A549 (cell line): ENCODE results near the gene VWF. TPM values are rescaled to one million over a fixed set of nuclear protein-coding genes. Genes with fewer than 3 reads are reported as not detected.

Source experiments
- ATAC-seq, 2 experiments: fragments of 200-7000 bp in 1 of 2; fragments of >200 bp in 1 of 2; cut with Nextera tagmentation in 1 of 2; cut with Tn5 transposase in 1 of 2; 3 replicates each; pipeline versions ENCODE4 v1.8.0 to v1.9.1; 2018 to 2020; ENCODE audit warnings: mild to moderate bottlenecking in 1 of 2, moderate library complexity in 1 of 2
- CTCF ChIA-PET: fragments of 300-600 bp; sonication (Branson Sonifier 250); formaldehyde crosslinking; extraction: SDS; loops from one replicate; lab custom pipeline; 2021; ENCODE audit warnings: antibody characterized with exemption, inconsistent platforms; lab: Yijun Ruan, JAX
- POLR2A ChIA-PET: fragments of 350-600 bp; formaldehyde crosslinking; extraction: SDS; loops from one replicate; lab custom pipeline; 2021; ENCODE audit warnings: antibody characterized with exemption, inconsistent platforms; lab: Yijun Ruan, JAX
- DNase-seq, 2 experiments: peaks; one replicate each; pipeline versions ENCODE4 v3.0.0 to v3.0.0-alpha.2; 2011 to 2016; ENCODE audit warnings: low read depth in 1 of 2, low spot score in 1 of 2
- FAIRE-seq: peaks from 2 replicates; lab custom pipeline; 2011; peaks lifted over from hg19 to GRCh38; lab: Jason Lieb, UNC
- H3K27ac ChIP-seq, 2 experiments: fragments of >200 bp; sonication (Bioruptor Twin); formaldehyde crosslinking; 3 replicates each; pipeline ENCODE4 v1.5.1; 2016 to 2017
- H3K4me1 ChIP-seq: fragments of >200 bp; sonication (Bioruptor Twin); formaldehyde crosslinking; 3 replicates; pipeline ENCODE4 v1.6.1; 2016
- H3K4me2 ChIP-seq: fragments of >200 bp; sonication (Bioruptor Twin); formaldehyde crosslinking; 3 replicates; pipeline ENCODE4 v1.6.1; 2016
- H3K4me3 ChIP-seq: fragments of >200 bp; sonication (Bioruptor Twin); formaldehyde crosslinking; 3 replicates; pipeline ENCODE4 v1.5.1; 2016
- H3K9me3 ChIP-seq: fragments of >200 bp; sonication (Bioruptor Twin); formaldehyde crosslinking; 3 replicates; pipeline ENCODE4 v1.6.1; 2016
- CEBPB ChIP-seq, 2 experiments: fragments of >200 bp in 1 of 2; sonication (Bioruptor Twin) in 1 of 2; formaldehyde crosslinking in 1 of 2; IDR thresholded peaks; 2 replicates each; pipeline ENCODE4 v1.6.1; 2012 to 2016
- E2F6 ChIP-seq: IDR thresholded peaks from 2 replicates; pipeline ENCODE4 v1.6.1; 2012; ENCODE audit warnings: low read depth, borderline replicate concordance
- FOXS1 ChIP-seq: fragments of 250-450 bp; sonication (Bioruptor Pico); IDR thresholded peaks from 2 replicates; pipeline ENCODE4 v1.5.0; 2020; ENCODE audit warnings: mild to moderate bottlenecking, moderate library complexity
- HES2 ChIP-seq: fragments of >200 bp; sonication (Bioruptor Twin); formaldehyde crosslinking; IDR thresholded peaks from 2 replicates; pipeline ENCODE4 v1.6.1; 2016
- HEYL ChIP-seq: fragments of 250-450 bp; sonication (Bioruptor Pico); IDR thresholded peaks from 2 replicates; pipeline ENCODE4 v1.8.0; 2021; ENCODE audit warnings: mild to moderate bottlenecking, moderate library complexity
- JUN ChIP-seq, 2 experiments: fragments of >200 bp; sonication (Bioruptor Twin); formaldehyde crosslinking; IDR thresholded peaks; 2 replicates in 1 of 2; 3 replicates in 1 of 2; pipeline ENCODE4 v1.6.1; 2016 to 2017
- MAX ChIP-seq: IDR thresholded peaks from 2 replicates; pipeline ENCODE4 v1.6.1; 2012
- PBX3 ChIP-seq: IDR thresholded peaks from 2 replicates; pipeline ENCODE4 v1.6.1; 2012
- RAD21 ChIP-seq, 2 experiments: fragments of >200 bp in 1 of 2; sonication (Bioruptor Twin) in 1 of 2; formaldehyde crosslinking in 1 of 2; IDR thresholded peaks in 1 of 2; conservative IDR thresholded peaks in 1 of 2; 2 replicates in 1 of 2; 3 replicates in 1 of 2; pipeline ENCODE4 v1.6.1; 2012 to 2018; ENCODE audit warnings: inconsistent platforms in 1 of 2
- SMC3 ChIP-seq: fragments of >200 bp; sonication (Bioruptor Twin); formaldehyde crosslinking; IDR thresholded peaks from 3 replicates; pipeline ENCODE4 v1.6.1; 2018; ENCODE audit warnings: inconsistent platforms
- USF2 ChIP-seq: fragments of 450-650 bp; IDR thresholded peaks from 2 replicates; pipeline ENCODE4 v1.6.1; 2014; ENCODE audit warnings: antibody characterized with exemption
- ZFP36 ChIP-seq: fragments of 450-650 bp; IDR thresholded peaks from 2 replicates; pipeline ENCODE4 v1.6.1; 2014; ENCODE audit warnings: borderline replicate concordance; ENCODE audit not compliant: partially characterized antibody
- ZNF302 ChIP-seq: fragments of 250-450 bp; sonication (Bioruptor Pico); IDR thresholded peaks from 2 replicates; pipeline ENCODE4 v1.9.0; 2021; ENCODE audit warnings: inconsistent platforms, mild to moderate bottlenecking, moderate library complexity
- WGBS: methylation state at CpG from one replicate; pipeline ENCODE4 v1.1.6; 2017; ENCODE audit errors: missing lambda C conversion rate; 5-methylcytosine and 5-hydroxymethylcytosine counted together
- polyA plus RNA-seq, 4 experiments: library from polyadenylated mRNA; depleted of rRNA in 3 of 4; stranded (reverse); fragments of >200 nt; fragmentation: RNase III in 1 of 4; extraction: RNeasy Plus Mini Kit Qiagen cat#74134 plus additional on column Dnase treatment in 1 of 4; gene quantifications; 2 replicates in 3 of 4; 3 replicates in 1 of 4; pipeline ENCODE4 v1.2.3, GENCODE V29; 2011 to 2017
- TF ChIP-seq, protein P1 (sequence below): fragments of >200 bp; sonication (Bioruptor Twin); formaldehyde crosslinking; IDR thresholded peaks from 3 replicates; pipeline ENCODE4 v1.5.1; 2016

VWF gene
- polyA plus RNA-seq, 2 of the 4 experiments (the other 2 are of a cell fraction) = 0.01 TPM; not detected in 1

- H3K4me2 ChIP-seq = no peak overlapping the region
- POLR2A ChIA-PET = no interaction called here
- FAIRE-seq (no peak), ATAC-seq (no peak), DNase-seq (no peak)
- 77% methylated on average over 16 of the region's 16 CpGs for WGBS
- peaks cover 7% of the 10 kb centered on the region; the same call in 2 of the 3 replicates for H3K4me1 ChIP-seq
- CTCF ChIA-PET = interaction anchor here (1.1 to 15.4 kb wide), 5 partner anchors 14 to 236 kb away, joined by 3 to 361 read pairs (median 5); no protein-coding TSS in a partner anchor
- no peak overlapping the region for H3K27ac ChIP-seq
- H3K9me3 ChIP-seq = no peaks in the 10 kb centered on the region
- no peak overlapping the region for H3K4me3 ChIP-seq
- TF ChIP-seq E2F6 = no peak
- peak; percentile 58 for TF ChIP-seq USF2
Observed at GRCh38 chr12:6042446-6042845, 82.0 kb downstream of the VWF start.

GRCh38 chr12:6041891-6042290, 82.6 kb downstream of the VWF start:
- Histone ChIP-seq H3K9me3 (no peaks in the 10 kb centered on the region), H3K4me1 (peaks cover 7% of the 10 kb centered on the region; the same call in 2 of the 3 replicates), H3K4me3 (no peak overlapping the region), H3K27ac (no peak overlapping the region), H3K4me2 (no peak overlapping the region)
- ATAC-seq (no peak), FAIRE-seq (no peak), DNase-seq (no peak)
- 44% methylated on average over 7 of the region's 7 CpGs for WGBS
- CTCF ChIA-PET = interaction anchor here (1.3 to 15.4 kb wide), 5 partner anchors 14 to 237 kb away, joined by 3 to 361 read pairs (median 5); no protein-coding TSS in a partner anchor
- POLR2A ChIA-PET = no interaction called here
- no peak for TF ChIP-seq USF2
- TF ChIP-seq CEBPB (IDR thresholded peaks at IDR 0.05) = 0 out of 4 replicates have a peak, but pooled peaks of 1 of the 2 experiments have one; percentile 16
- TF ChIP-seq, all 56 proteins: peak for 1

DNA sequence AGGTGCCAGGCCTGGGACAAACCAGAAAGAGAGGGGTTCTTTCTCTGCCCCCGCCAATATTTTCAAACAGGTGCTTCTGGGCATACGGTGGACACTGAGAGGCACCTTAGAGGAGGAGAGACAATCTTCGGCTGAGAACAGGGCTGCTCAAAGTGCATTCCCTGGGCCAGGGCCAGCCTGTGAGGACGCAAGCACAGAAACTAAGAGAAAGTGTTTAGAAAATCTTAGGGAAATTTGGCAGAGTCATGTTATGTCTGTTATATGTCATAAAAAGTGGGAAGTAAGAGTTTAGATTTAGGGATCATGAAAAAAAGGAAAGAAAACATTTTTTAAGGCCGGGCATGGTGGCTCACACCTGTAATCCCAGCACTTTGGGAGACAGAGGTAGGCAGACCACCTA, 83.7 kb downstream of the VWF start:
- POLR2A ChIA-PET = no interaction called here
- DNase-seq = no peak

GRCh38 chr12:6039894-6040601, 84.4 kb downstream of the VWF start:
- 24% methylated on average over 12 of the region's 12 CpGs for WGBS
- DNase-seq (peak; percentile 72 to 79), FAIRE-seq (peak; percentile 18), ATAC-seq (peak; percentile 75 to 87)
- H3K9me3 ChIP-seq = no peaks in the 10 kb centered on the region
- ChIA-PET CTCF (interaction anchor here (0.7 to 15.4 kb wide), 21 partner anchors 9 to 620 kb away, joined by 3 to 361 read pairs (median 7); no protein-coding TSS in a partner anchor), POLR2A (no interaction called here)
- H3K4me1 ChIP-seq = peaks cover 7% of the 10 kb centered on the region; the same call in 2 of the 3 replicates
- H3K27ac ChIP-seq = no peak overlapping the region
- H3K4me2 ChIP-seq = 0 out of 3 replicates have a peak overlapping the region, but pooled peaks have one; percentile 15
- TF ChIP-seq, protein P1, sequence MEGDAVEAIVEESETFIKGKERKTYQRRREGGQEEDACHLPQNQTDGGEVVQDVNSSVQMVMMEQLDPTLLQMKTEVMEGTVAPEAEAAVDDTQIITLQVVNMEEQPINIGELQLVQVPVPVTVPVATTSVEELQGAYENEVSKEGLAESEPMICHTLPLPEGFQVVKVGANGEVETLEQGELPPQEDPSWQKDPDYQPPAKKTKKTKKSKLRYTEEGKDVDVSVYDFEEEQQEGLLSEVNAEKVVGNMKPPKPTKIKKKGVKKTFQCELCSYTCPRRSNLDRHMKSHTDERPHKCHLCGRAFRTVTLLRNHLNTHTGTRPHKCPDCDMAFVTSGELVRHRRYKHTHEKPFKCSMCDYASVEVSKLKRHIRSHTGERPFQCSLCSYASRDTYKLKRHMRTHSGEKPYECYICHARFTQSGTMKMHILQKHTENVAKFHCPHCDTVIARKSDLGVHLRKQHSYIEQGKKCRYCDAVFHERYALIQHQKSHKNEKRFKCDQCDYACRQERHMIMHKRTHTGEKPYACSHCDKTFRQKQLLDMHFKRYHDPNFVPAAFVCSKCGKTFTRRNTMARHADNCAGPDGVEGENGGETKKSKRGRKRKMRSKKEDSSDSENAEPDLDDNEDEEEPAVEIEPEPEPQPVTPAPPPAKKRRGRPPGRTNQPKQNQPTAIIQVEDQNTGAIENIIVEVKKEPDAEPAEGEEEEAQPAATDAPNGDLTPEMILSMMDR = peak; percentile 90
- TF ChIP-seq SMC3 = peak; percentile 80
- TF ChIP-seq RAD21 (conservative IDR thresholded peaks at IDR 0.05 in 1 of 2, IDR thresholded peaks at IDR 0.05 in 1 of 2) = peak; percentile 91 to 96
- no peak for TF ChIP-seq HEYL (CRISPR knock-in tag)
- no peak for TF ChIP-seq PBX3
- no peak overlapping the region for H3K4me3 ChIP-seq

More for the DNA sequence above, 83.7 kb downstream of the VWF start:
- no peaks in the 10 kb centered on the region for H3K9me3 ChIP-seq
- 47% methylated on average over 5 of the region's 5 CpGs for WGBS
- TF ChIP-seq MAX = no peak
- no peak for TF ChIP-seq ZFP36
- TF ChIP-seq HES2 = no peak
- TF ChIP-seq FOXS1 (CRISPR knock-in tag) = no peak
- no peak for TF ChIP-seq ZNF302 (CRISPR knock-in tag)
- TF ChIP-seq JUN (IDR thresholded peaks at IDR 0.05) = no peak
- TF ChIP-seq, all 56 proteins: peak for 0
- FAIRE-seq (no peak), ATAC-seq (no peak)
- Histone ChIP-seq H3K4me3 (no peak overlapping the region), H3K27ac (no peak overlapping the region), H3K4me1 (peaks cover 7% of the 10 kb centered on the region; the same call in 2 of the 3 replicates), H3K4me2 (no peak overlapping the region)
- CTCF ChIA-PET = interaction anchor here (0.6 to 15.4 kb wide), 6 partner anchors 18 to 162 kb away, joined by 3 to 361 read pairs (median 8); no protein-coding TSS in a partner anchor
